Astrocyte (in vitro differentiated cells and primary cell): ENCODE results near the gene NEUROD1.

ENCODE experiments used
- EZH2 ChIP-seq: IDR thresholded peaks from 2 replicates; pipeline ENCODE4 v1.6.1; 2012; ENCODE audit warnings: mild to moderate bottlenecking, low read length, inconsistent platforms; ENCODE audit not compliant: insufficient read depth
- TF ChIP-seq, protein P1 (sequence below): IDR thresholded peaks from 2 replicates; pipeline ENCODE4 v1.5.1; 2011; ENCODE audit warnings: low read depth, mild to moderate bottlenecking, inconsistent platforms, low read length, moderate library complexity; ENCODE audit not compliant: insufficient read depth

DNA sequence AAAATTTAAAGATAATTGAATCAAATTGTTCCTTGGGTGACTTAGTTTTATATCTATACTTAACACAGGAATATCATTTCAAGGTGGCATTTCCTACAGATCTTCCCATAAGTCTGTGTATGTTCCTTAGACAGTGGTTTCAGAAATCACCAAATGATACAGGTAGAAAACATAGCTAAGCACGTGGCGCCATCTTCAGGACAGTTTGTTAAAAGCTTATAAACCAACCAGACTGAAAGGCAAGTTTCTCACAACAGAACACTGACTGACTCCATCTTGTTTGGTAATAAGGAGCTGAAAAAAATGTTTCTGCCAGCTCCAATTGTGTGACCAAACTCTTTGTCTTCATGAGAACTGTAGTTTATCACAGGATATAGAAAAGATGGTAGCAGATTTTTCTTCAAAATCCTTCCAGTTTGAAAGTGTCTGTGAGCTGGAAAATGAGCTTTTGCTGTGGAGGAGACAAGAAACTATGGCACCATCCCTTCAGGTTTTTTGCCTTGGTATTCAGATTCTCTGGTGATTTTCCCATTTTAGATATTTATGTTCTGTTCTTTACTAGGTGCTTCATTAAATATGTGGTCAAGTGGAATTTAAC lies 34.8 kb upstream of the NEUROD1 start:
- TF ChIP-seq, protein P1, sequence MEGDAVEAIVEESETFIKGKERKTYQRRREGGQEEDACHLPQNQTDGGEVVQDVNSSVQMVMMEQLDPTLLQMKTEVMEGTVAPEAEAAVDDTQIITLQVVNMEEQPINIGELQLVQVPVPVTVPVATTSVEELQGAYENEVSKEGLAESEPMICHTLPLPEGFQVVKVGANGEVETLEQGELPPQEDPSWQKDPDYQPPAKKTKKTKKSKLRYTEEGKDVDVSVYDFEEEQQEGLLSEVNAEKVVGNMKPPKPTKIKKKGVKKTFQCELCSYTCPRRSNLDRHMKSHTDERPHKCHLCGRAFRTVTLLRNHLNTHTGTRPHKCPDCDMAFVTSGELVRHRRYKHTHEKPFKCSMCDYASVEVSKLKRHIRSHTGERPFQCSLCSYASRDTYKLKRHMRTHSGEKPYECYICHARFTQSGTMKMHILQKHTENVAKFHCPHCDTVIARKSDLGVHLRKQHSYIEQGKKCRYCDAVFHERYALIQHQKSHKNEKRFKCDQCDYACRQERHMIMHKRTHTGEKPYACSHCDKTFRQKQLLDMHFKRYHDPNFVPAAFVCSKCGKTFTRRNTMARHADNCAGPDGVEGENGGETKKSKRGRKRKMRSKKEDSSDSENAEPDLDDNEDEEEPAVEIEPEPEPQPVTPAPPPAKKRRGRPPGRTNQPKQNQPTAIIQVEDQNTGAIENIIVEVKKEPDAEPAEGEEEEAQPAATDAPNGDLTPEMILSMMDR, result peak; percentile 81
- TF ChIP-seq EZH2, result no peak
